ENCODE measurements around the gene CBX4. TPM values are rescaled to one million over a fixed set of nuclear protein-coding genes. Genes with fewer than 3 reads are reported as not detected.

The CBX4 gene
- total RNA-seq, 6 experiments from 2014 or later: 8.9 to 21.9 (median 15.1) TPM

DNA sequence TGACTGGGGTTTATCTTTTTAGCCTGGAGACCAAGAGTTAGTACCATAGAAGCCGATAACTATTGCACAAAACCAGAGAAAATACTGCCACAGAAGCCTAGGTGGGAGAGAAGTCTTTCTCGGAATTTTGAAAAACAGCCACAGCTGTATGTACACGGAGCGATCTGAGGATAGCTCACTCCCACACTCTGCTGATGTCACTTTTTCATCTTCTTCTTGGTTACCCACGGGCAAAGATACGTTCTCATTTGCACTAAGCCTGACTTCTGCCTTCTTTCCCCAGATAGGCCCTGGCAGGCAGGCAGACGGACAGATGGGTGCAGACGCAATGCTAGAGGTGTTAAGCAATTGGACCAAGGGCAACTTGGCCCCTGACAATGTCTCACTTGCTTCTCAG lies 9.1 kb upstream of the CBX4 start:
- no peak overlapping the region for H3K27ac ChIP-seq
- intact Hi-C loops (cut with DNase I): loop anchor here (10.0 kb wide), 2 partner anchors 126 to 136 kb away; no protein-coding TSS in a partner anchor
- H3K4me1 ChIP-seq: peaks cover 0 to 23% (median 13%) of the 10 kb centered on the region in 4 donors
- no peak for TF ChIP-seq POLR2A (IDR thresholded peaks at IDR 0.05)
- TF ChIP-seq CTCF (IDR thresholded peaks at IDR 0.05): no peak
- no peaks in the 10 kb centered on the region for H3K27me3 ChIP-seq
- H3K36me3 ChIP-seq: no peaks in the 10 kb centered on the region
- H3K9me3 ChIP-seq: no peaks in the 10 kb centered on the region
- no peak for DNase-seq
- WGBS (ENCODE audit: insufficient coverage, low coverage, low lambda C conversion rate, missing lambda C conversion rate): 71% methylated on average over 6 of the region's 8 CpGs
- ATAC-seq: no peak
- H3K4me3 ChIP-seq: no peak overlapping the region

DNA sequence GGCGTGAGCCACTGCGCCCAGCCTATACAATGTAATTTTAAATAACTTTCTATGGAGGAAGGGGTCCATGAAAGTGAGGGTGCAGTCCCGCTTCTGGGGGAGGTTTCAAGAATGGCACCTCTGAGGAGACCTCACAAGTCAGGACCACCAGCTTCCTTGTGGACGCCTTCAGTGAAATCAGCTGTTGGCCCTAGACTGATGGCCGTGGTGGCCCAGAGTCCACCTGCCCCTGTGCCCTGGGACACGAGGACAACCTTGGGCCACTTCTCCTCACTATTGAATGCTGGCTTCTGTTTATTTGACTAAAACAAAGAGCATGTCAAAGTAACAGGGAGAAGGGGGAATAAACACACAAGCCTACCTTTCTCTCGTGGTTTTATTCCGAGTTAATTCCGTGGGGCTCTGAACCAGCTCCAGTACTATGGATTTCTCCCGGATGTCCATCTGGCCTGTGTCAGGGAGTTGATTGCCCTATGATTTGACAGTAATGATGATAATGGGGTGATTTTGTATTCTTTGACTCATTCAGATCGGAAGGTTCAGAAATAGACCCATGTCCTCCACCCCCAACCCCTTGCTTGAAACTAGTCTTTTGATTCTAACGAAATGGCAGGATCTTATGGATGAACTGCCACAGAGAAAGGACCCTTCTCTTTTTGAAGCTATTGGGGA lies 8.6 kb upstream of the CBX4 start:
- intact Hi-C loops (cut with DNase I): loop anchor here (10.0 kb wide), 2 partner anchors 127 to 137 kb away; no protein-coding TSS in a partner anchor

DNA sequence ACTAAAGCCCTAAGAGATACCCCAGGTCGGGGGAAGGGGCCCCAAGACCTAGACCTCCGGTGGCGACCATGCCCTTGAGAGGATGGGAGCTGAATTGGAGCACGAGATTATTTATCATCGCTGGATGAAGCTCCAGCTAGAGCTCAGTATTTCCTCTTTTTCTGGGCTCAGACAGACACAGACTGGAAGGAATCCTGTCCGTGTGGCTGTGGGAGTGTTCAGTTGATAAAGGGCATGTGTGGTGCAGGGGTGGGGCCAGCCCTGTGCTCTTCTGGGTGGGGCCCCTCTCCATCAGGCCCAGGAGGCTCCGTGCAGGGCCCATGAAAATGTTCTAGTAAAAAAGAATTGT lies 6.3 kb upstream of the CBX4 start:
- Histone ChIP-seq H3K4me1 (peaks cover 0 to 45% (median 8%) of the 10 kb centered on the region in 4 donors), H3K4me3 (no peak overlapping the region), H3K27ac (peak overlapping the region; percentile 69 to 82 (median 75)), H3K36me3 (no peaks in the 10 kb centered on the region), H3K27me3 (peaks cover 0 to 8% of the 10 kb centered on the region in 2 donors), H3K9me3 (no peaks in the 10 kb centered on the region)
- TF ChIP-seq POLR2A (IDR thresholded peaks at IDR 0.05) (no peak), CTCF (IDR thresholded peaks at IDR 0.05) (no peak)
- intact Hi-C loops (cut with DNase I): loop anchor here (10.0 kb wide), 2 partner anchors 129 to 139 kb away; no protein-coding TSS in a partner anchor
- ATAC-seq (peak in 3 of 4 donors; percentile 2 to 21 (median 11)), DNase-seq (peak in 1 of 3 donors; percentile 27)
- 33% methylated on average over 7 of the region's 7 CpGs for WGBS (ENCODE audit: insufficient coverage, low coverage, low lambda C conversion rate, missing lambda C conversion rate)

More for the DNA sequence above, 8.6 kb upstream of the CBX4 start:
- ATAC-seq (no peak), DNase-seq (no peak)
- H3K4me3 ChIP-seq: no peak overlapping the region
- TF ChIP-seq POLR2A (IDR thresholded peaks at IDR 0.05): no peak
- no peak for TF ChIP-seq CTCF (IDR thresholded peaks at IDR 0.05)
- 87% methylated on average over 10 of the region's 12 CpGs for WGBS (ENCODE audit: insufficient coverage, low coverage, low lambda C conversion rate, missing lambda C conversion rate)
- H3K9me3 ChIP-seq: no peaks in the 10 kb centered on the region
- H3K36me3 ChIP-seq: no peaks in the 10 kb centered on the region
- no peak overlapping the region for H3K27ac ChIP-seq
- H3K4me1 ChIP-seq: peaks cover 0 to 27% (median 10%) of the 10 kb centered on the region in 4 donors
- H3K27me3 ChIP-seq: peaks cover 0 to 2% of the 10 kb centered on the region in 2 donors

GRCh38 chr17:79844869-79845600 lies 5.8 kb upstream of the CBX4 start:
- 4% methylated on average over 9 of the region's 38 CpGs for WGBS (ENCODE audit: insufficient coverage, low coverage, low lambda C conversion rate, missing lambda C conversion rate)
- Histone ChIP-seq H3K36me3 (no peaks in the 10 kb centered on the region), H3K4me3 (peak overlapping the region; percentile 55 to 65 (median 64)), H3K9me3 (no peaks in the 10 kb centered on the region), H3K27me3 (peaks cover 0 to 8% of the 10 kb centered on the region in 2 donors), H3K27ac (peak overlapping the region; percentile 69 to 82 (median 75)), H3K4me1 (peaks cover 0 to 50% (median 8%) of the 10 kb centered on the region in 4 donors)
- intact Hi-C loops (cut with DNase I): loop anchor here (5.0 to 10.0 kb wide), 3 partner anchors 43 to 140 kb away; no protein-coding TSS in a partner anchor
- ATAC-seq (peak; percentile 64 to 68 (median 65)), DNase-seq (peak; percentile 67 to 74 (median 72))
- peak; percentile 50 to 80 (median 72) for TF ChIP-seq CTCF (IDR thresholded peaks at IDR 0.05)
- no peak for TF ChIP-seq POLR2A (IDR thresholded peaks at IDR 0.05)

Data from right lobe of liver (tissue), 6 donors.